KOPT-K1 (cell line): Measurements from ENCODE around the gene PEX5L.

Experiments
- H3K27ac ChIP-seq: fragments of 200-600 bp; sonication (generic); 2 replicates; pipeline ENCODE4 v1.5.1; 2016; ENCODE audit warnings: antibody characterized with exemption, mild to moderate bottlenecking, low read depth, low read length; ENCODE audit not compliant: poor library complexity, severe bottlenecking
- H3K36me3 ChIP-seq: fragments of 200-600 bp; sonication (generic); 2 replicates; pipeline ENCODE4 v1.5.1; 2017; ENCODE audit warnings: antibody characterized with exemption, mild to moderate bottlenecking, low read length, moderate library complexity; ENCODE audit not compliant: insufficient read depth
- H3K9me3 ChIP-seq: fragments of 200-600 bp; sonication (generic); 2 replicates; pipeline ENCODE4 v1.5.1; 2017; ENCODE audit warnings: antibody characterized with exemption, low read length, mild to moderate bottlenecking; ENCODE audit not compliant: insufficient read depth, poor library complexity, severe bottlenecking

Gene PEX5L

DNA sequence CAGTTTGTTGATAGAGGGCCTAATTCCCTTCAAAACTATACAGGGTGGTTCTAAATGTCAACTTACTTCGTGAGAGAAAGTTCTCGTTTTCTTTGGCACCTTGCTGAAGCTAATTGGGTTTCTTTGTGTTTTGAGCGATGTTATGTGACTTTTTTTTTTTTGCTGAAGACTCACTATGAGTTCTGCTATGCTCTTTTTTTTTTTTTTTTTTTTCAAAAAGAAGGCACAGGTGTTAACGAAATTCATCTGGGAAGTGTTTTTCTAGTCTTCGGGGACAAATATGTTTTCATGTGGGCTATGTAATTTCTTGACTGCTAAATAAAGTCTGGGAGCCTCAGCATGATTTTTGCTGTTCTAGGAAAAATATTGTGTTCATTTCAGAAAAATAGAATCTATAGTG lies 81.5 kb downstream of the PEX5L start:
- H3K9me3 ChIP-seq: peaks cover 5% of the 10 kb centered on the region
- peak overlapping the region; percentile 98 for H3K27ac ChIP-seq
- no peaks in the 10 kb centered on the region for H3K36me3 ChIP-seq

- Histone ChIP-seq H3K27ac (peak overlapping the region; percentile 98), H3K9me3 (peaks cover 5% of the 10 kb centered on the region), H3K36me3 (no peaks in the 10 kb centered on the region)
Measured at GRCh38 chr3:179953993-179954870, 82.5 kb downstream of the PEX5L start.

DNA sequence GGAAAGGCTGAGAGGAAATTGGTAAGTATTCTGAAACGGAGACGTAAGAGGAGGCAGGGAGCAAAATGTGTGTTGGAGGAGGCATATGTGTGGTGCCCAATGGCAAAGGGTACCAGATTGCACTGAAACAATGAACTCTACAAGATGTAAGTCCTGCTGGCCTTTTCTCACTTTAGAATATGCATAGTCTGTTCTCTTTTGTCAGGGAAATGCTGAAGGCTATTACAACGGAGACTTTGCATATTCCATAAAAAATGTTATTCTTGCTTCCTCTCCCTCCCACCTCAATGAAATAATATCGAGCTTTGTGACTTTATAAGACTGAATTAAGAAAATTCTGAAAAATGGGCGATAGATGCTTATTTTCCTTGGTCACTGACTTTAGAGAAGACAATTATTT lies 85.9 kb downstream of the PEX5L start:
- Histone ChIP-seq H3K27ac (peak overlapping the region; percentile 54), H3K9me3 (peaks cover 5% of the 10 kb centered on the region), H3K36me3 (0 out of 2 replicates have a peak, but pooled peaks cover 2% of the 10 kb centered on the region)

- Histone ChIP-seq H3K27ac (peak overlapping the region; percentile 61), H3K36me3 (0 out of 2 replicates have a peak, but pooled peaks cover 7% of the 10 kb centered on the region), H3K9me3 (peaks cover 5% of the 10 kb centered on the region)
Measured at GRCh38 chr3:179949869-179950268, 86.9 kb downstream of the PEX5L start.

- peaks cover 5% of the 10 kb centered on the region for H3K9me3 ChIP-seq
- 0 out of 2 replicates have a peak, but pooled peaks cover 7% of the 10 kb centered on the region for H3K36me3 ChIP-seq
- peak overlapping the region; percentile 61 for H3K27ac ChIP-seq
Measured at GRCh38 chr3:179949412-179949811, 87.3 kb downstream of the PEX5L start.

DNA sequence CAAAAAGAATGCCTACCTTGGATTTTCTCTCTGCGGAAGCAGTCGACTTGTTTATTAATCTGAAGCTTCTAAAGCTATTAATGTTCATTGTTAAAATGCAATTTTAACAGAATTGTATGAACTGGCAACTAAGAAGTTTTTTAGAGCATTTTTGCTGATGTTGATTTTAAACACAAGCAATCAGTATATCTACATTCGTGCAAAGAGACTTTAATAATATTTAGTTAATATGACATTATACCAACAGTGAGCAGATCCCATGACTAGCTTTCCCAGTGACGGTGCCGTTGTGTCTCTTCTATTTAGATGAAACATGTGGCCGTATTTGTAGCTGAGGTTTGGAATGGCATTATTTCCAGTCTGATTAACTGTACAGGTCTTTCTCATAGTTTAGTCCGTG lies 88.0 kb downstream of the PEX5L start:
- H3K36me3 ChIP-seq: 0 out of 2 replicates have a peak, but pooled peaks cover 7% of the 10 kb centered on the region
- H3K9me3 ChIP-seq: peaks cover 5% of the 10 kb centered on the region
- H3K27ac ChIP-seq: peak overlapping the region; percentile 61

DNA sequence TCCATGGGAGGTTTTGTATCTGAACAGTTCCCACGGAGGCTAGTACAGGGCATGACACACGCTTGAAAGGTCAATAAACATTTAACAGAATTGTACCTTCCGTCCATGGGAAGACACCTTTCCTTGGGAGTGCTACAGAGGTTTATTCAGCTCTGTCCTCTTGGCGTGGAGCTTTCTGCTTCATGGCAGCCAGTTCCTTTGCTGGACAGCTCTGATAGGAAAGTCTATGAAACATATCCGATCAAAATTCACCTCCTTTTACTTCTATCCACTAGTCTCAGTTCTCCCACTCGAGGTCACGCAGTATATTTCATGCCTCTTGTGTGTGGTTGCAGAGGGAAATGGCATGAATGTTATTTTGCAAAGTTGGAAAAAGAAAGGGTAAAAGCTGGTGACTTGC lies 91.2 kb downstream of the PEX5L start:
- Histone ChIP-seq H3K9me3 (no peaks in the 10 kb centered on the region), H3K27ac (peak overlapping the region; percentile 12), H3K36me3 (peaks cover 11% of the 10 kb centered on the region)

DNA sequence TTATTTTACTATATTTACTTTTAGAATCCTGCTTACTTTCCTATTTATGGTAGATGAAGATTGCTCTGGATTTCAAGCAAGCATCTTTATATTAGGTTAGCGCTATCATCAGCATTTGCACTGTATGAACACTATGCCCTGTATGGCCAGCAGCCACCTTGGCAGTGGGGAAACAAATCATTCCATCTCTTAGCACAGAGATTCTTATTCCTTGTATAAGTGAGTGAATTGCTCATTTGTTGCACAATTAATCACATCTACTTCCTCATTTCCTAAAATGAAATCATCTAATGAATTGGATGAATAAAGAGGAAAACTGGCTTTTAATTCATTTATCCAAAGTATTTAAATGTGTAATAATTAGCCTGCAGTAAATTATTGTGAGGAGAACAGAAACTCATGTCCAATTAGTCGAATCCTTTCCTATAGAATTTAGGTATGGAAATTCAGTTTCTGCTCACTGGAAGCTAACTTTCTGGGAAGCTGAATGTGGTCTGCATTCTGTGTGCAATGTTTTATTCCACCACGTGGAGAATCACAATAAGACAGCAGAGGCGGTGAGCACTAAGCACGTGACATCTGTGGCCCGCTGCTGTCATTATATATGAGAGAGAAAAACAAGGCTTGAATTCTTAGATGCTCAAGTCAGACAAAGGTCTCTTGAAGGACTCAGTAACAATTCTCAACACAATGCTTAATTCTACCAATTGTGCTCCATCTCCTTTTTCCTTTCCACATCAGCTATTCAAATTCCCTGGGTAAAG lies 93.4 kb downstream of the PEX5L start:
- Histone ChIP-seq H3K9me3 (no peaks in the 10 kb centered on the region), H3K36me3 (peaks cover 19% of the 10 kb centered on the region), H3K27ac (no peak overlapping the region)

- H3K36me3 ChIP-seq: peaks cover 19% of the 10 kb centered on the region
- no peaks in the 10 kb centered on the region for H3K9me3 ChIP-seq
- H3K27ac ChIP-seq: no peak overlapping the region
Measured at GRCh38 chr3:179942553-179943075, 94.1 kb downstream of the PEX5L start.

DNA sequence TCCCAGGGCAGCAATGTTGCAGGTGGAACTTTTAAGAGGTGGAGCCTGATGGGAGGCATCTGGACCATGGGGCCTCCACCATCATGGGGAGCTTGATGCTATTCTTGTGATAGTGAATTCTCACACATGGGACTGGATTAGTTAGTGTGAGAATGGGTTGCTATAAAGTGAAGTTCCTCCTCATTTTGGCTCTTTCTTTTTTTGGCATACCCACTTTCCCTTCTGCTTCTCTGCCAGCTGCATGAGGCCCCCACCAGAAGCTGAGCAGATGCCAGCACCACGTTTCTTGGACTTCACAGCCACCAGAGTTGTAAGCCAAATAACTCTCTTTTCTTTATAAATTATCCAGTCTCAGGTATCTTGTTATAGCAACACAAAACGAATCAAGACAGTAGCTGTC lies 101.0 kb downstream of the PEX5L start:
- Histone ChIP-seq H3K27ac (peak overlapping the region; percentile 96), H3K9me3 (peaks cover 13% of the 10 kb centered on the region), H3K36me3 (peaks cover 19% of the 10 kb centered on the region; the same call in 1 of the 2 replicates)

DNA sequence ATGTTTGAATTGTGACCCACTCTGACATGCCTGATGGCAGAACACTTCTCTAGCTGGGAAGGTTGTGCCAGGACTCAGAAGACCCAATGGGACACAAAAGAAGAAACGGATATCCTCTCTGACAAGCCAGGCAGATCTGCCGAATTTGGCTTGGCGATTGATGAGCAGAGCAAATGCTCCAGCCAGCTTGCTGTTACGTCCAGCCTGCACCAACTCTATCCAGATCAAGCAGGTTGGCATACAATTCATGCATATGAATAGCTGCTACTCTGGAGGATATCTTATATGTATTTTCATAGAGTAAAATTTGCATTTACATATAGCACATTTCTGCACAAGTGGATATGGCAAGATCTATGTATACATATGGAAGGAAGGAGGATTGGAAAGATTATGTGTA lies 102.8 kb downstream of the PEX5L start:
- Histone ChIP-seq H3K36me3 (peaks cover 10% of the 10 kb centered on the region; the same call in 1 of the 2 replicates), H3K9me3 (peaks cover 13% of the 10 kb centered on the region), H3K27ac (peak overlapping the region; percentile 96)

- Histone ChIP-seq H3K9me3 (peaks cover 13% of the 10 kb centered on the region), H3K27ac (peak overlapping the region; percentile 96), H3K36me3 (peaks cover 10% of the 10 kb centered on the region; the same call in 1 of the 2 replicates)
Measured at GRCh38 chr3:179933080-179933479, 103.7 kb downstream of the PEX5L start.

DNA sequence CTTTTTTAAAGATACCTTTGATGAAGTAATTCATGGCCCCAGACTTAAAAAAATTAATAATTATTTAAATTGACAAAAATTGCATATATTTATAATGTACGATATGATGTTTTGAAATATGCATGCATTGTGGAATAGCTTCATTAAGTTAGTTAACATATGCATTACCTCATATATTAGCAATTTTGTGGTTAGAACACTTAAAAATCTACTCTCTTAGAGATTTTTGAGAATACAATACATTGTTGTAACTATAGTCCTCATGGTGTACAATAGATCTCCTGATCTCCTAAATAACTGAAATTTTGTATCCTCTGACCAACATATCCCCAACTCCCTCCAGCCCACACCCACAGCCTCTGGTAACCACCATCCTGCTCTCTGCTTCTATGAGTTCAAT lies 104.1 kb downstream of the PEX5L start:
- H3K27ac ChIP-seq: peak overlapping the region; percentile 96
- H3K9me3 ChIP-seq: peaks cover 13% of the 10 kb centered on the region
- H3K36me3 ChIP-seq: peaks cover 10% of the 10 kb centered on the region; the same call in 1 of the 2 replicates

DNA sequence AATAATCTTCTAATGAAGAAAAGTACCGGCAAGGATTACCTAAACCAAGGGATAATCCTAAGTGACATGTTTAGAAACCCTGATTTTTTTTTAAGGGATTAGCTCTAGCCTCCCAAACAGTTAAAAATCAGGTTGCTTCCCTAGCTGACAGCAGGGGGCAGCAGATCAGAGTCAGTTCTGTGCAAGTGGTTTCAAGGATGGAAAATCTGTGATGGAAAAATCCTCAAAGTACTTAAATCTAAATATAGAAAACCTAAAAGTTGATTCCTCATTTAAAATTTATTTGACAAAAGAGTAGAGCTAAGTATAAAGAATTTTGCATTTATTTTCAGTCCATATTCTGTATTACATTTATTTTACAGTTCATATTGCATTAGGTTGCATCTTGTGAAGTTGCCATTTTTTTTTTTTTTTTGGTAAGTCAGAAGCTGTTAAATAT lies 107.6 kb downstream of the PEX5L start:
- Histone ChIP-seq H3K36me3 (no peaks in the 10 kb centered on the region), H3K27ac (peak overlapping the region; percentile 96), H3K9me3 (no peaks in the 10 kb centered on the region)

GRCh38 chr3:179927191-179927590 lies 109.5 kb downstream of the PEX5L start:
- Histone ChIP-seq H3K36me3 (no peaks in the 10 kb centered on the region), H3K27ac (peak overlapping the region; percentile 96), H3K9me3 (no peaks in the 10 kb centered on the region)
